ENCODE data around the gene C19orf67.

- TF ChIP-seq CTCF (optimal IDR thresholded peaks at IDR 0.05 in 1 of 3, IDR thresholded peaks at IDR 0.05 in 1 of 3, conservative IDR thresholded peaks at IDR 0.05 in 1 of 3; ENCODE audit: extremely low read depth in 1 of 3, insufficient read depth in 2 of 3, low read length in 3 of 3) (no peak), EZH2 (IDR thresholded peaks at IDR 0.05; ENCODE audit: low read length) (no peak)
These were observed 15.1 kb downstream of the C19orf67 start for GRCh38 chr19:14070268-14071050.

Measured in keratinocyte (primary cell).